Fibroblast of peridontal ligament (primary cell): ENCODE results near the gene CRB1.

Source experiments
- DNase-seq: peaks from one replicate; pipeline ENCODE4 v3.0.0-alpha.2; 2010; ENCODE audit errors: extremely low read depth

Gene CRB1

GRCh38 chr1:197304638-197305200, 36.7 kb downstream of the CRB1 start:
- DNase-seq, result no peak

GRCh38 chr1:197305925-197306324, 37.9 kb downstream of the CRB1 start:
- no peak for DNase-seq

- DNase-seq, result no peak
These were observed 38.5 kb downstream of the CRB1 start for GRCh38 chr1:197306381-197307062.

GRCh38 chr1:197307136-197307535, 39.1 kb downstream of the CRB1 start:
- DNase-seq, result no peak

- no peak for DNase-seq
These were observed 39.5 kb downstream of the CRB1 start for GRCh38 chr1:197307551-197307950.

GRCh38 chr1:197311081-197311480, 43.0 kb downstream of the CRB1 start:
- no peak for DNase-seq

GRCh38 chr1:197312163-197312562, 44.1 kb downstream of the CRB1 start:
- no peak for DNase-seq

- no peak for DNase-seq
These were observed 45.7 kb downstream of the CRB1 start for GRCh38 chr1:197313713-197314112.

GRCh38 chr1:197314682-197315081, 46.6 kb downstream of the CRB1 start:
- DNase-seq, result peak; percentile 50

GRCh38 chr1:197319631-197320030, 51.6 kb downstream of the CRB1 start:
- DNase-seq, result no peak

- DNase-seq, result peak; percentile 95
These were observed 53.0 kb downstream of the CRB1 start for GRCh38 chr1:197320991-197321531.

GRCh38 chr1:197321811-197322210, 53.8 kb downstream of the CRB1 start:
- DNase-seq, result no peak

GRCh38 chr1:197327776-197328364, 59.8 kb downstream of the CRB1 start:
- peak; percentile 49 for DNase-seq

- DNase-seq, result no peak
These were observed 62.2 kb downstream of the CRB1 start for GRCh38 chr1:197330213-197330612.

GRCh38 chr1:197331565-197331964, 63.5 kb downstream of the CRB1 start:
- DNase-seq, result no peak

GRCh38 chr1:197333041-197333440, 65.0 kb downstream of the CRB1 start:
- no peak for DNase-seq

- DNase-seq, result peak; percentile 37
These were observed 68.5 kb downstream of the CRB1 start for GRCh38 chr1:197336571-197336970.

GRCh38 chr1:197339106-197340060, 71.3 kb downstream of the CRB1 start:
- no peak for DNase-seq

- DNase-seq, result no peak
These were observed 73.6 kb downstream of the CRB1 start for GRCh38 chr1:197341626-197342025.

- DNase-seq, result no peak
These were observed 74.1 kb downstream of the CRB1 start for GRCh38 chr1:197342044-197342565.

- DNase-seq, result no peak
These were observed 74.6 kb downstream of the CRB1 start for GRCh38 chr1:197342669-197343068.
